Measurements from ENCODE around the gene LAMTOR1.

GRCh38 chr11:72112978-72113808 lies 10.1 kb upstream of the LAMTOR1 start:
- TF ChIP-seq CTCF (IDR thresholded peaks at IDR 0.05): no peak
- no peak for TF ChIP-seq POLR2A (IDR thresholded peaks at IDR 0.05)
